Adipose tissue (tissue), 3 donors: ENCODE measurements around the gene GPR18. TPM values are rescaled to one million over a fixed set of nuclear protein-coding genes. Genes with fewer than 3 reads are reported as not detected.

Source experiments
- H3K27ac ChIP-seq: one replicate; pipeline ENCODE4 v1.5.1; 2013; ENCODE audit warnings: low read depth, low read length
- WGBS, 3 donors: extraction: QIAGEN DNeasy Blood & Tissue Kit; methylation state at CpG; one replicate each; pipeline ENCODE4 v1.1.7; 2013; 5-methylcytosine and 5-hydroxymethylcytosine counted together
- polyA plus RNA-seq, 3 donors: library from polyadenylated mRNA; stranded (reverse); fragments of 200-250 nt; gene quantifications; one replicate each; pipeline ENCODE4 v1.2.3, GENCODE V29; 2013
- donor health status: healthy with polysubstance abuse.
- donor health status: Bipolar disorder and iron deficiency.
- donor health status: healthy.

Gene GPR18
- polyA plus RNA-seq, 3 donors, result 0.12 to 0.16 TPM; not detected in 1

GRCh38 chr13:99295488-99296252 lies 37.5 kb upstream of the GPR18 start:
- H3K27ac ChIP-seq, result no peak overlapping the region
- WGBS, 3 donors, result 90 to 93% (median 92%) methylated on average over 12 of the region's 12 CpGs

DNA sequence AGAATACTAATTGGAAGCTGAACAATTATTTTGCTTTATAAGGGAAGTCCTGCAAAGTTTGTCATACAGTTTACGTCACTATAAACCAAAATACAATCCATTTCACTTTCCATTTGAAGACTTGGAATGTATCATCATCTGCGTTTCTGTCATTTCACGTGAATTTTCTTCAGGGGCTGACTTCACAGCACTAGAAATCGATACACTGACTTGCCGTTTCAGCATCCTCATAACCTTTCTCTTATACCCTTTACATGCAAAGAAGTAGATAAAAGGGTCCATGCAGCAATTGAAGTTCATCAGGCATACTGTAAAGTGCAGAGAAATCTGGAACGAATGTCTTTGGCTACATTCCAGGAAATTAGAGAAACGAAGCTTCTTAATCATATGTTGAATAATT lies 36.8 kb upstream of the GPR18 start:
- 81 to 87% (median 82%) methylated on average over 7 of the region's 7 CpGs for WGBS, 3 donors
- H3K27ac ChIP-seq, result no peak overlapping the region

- H3K27ac ChIP-seq, result no peak overlapping the region
Observed at GRCh38 chr13:99294198-99294597, 36.0 kb upstream of the GPR18 start.

- 51 to 91% (median 71%) methylated on average over 2 of the region's 2 CpGs for WGBS, 3 donors
- no peak overlapping the region for H3K27ac ChIP-seq
Observed at GRCh38 chr13:99293178-99293577, 35.0 kb upstream of the GPR18 start.

- H3K27ac ChIP-seq, result no peak overlapping the region
- 79 to 85% (median 83%) methylated on average over 3 of the region's 3 CpGs for WGBS, 3 donors
Observed at GRCh38 chr13:99290894-99291293, 32.7 kb upstream of the GPR18 start.

- H3K27ac ChIP-seq, result no peak overlapping the region
- WGBS, 3 donors, result 82 to 87% (median 82%) methylated on average over 7 of the region's 7 CpGs
Observed at GRCh38 chr13:99289674-99290337, 31.6 kb upstream of the GPR18 start.

- 62 to 92% (median 68%) methylated on average over 2 of the region's 2 CpGs for WGBS, 3 donors
- H3K27ac ChIP-seq, result no peak overlapping the region
Observed at GRCh38 chr13:99289271-99289670, 31.1 kb upstream of the GPR18 start.

GRCh38 chr13:99288089-99288488 lies 29.9 kb upstream of the GPR18 start:
- WGBS, 3 donors, result 46 to 80% (median 57%) methylated on average over 2 of the region's 2 CpGs
- no peak overlapping the region for H3K27ac ChIP-seq

GRCh38 chr13:99287551-99287950 lies 29.4 kb upstream of the GPR18 start:
- no peak overlapping the region for H3K27ac ChIP-seq
- WGBS, 3 donors, result 69 to 95% (median 80%) methylated on average over 4 of the region's 4 CpGs

DNA sequence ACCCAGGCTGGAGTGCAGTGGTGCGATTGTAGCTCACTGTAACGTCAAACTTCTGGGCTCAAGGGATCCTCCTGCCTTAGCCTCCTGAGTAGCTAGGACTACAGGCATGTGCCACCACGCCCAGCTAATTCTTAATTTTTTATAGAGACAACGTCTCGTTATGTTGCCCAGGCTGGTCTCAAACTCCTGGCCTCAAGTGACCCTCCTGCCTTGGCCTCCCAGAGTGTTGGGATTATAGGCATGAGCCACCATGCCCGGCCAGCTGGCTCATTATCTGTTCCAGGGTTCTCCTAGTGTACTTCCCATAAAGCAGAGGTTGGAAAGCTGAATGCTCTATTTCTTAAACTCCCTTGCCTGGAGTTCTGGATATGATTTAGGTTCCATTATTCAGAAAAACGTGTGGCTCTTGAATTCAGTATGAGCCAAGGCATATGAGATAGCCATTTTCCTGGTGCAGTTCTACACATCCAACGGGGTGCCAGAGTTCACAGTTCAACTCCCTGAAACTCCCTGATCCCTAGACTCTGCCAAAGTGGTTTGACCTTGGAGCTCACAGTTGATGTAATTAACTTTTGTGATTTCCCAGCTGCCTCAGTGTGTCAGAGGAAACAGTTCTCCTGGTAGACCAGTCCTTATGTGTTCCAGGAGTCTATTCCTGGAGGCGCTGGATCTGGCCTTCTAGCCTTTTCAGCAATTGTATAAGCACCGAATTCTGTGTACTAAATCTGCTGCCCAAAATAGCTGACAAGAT lies 27.4 kb upstream of the GPR18 start:
- no peak overlapping the region for H3K27ac ChIP-seq
- 64 to 73% (median 68%) methylated on average over 10 of the region's 10 CpGs for WGBS, 3 donors

DNA sequence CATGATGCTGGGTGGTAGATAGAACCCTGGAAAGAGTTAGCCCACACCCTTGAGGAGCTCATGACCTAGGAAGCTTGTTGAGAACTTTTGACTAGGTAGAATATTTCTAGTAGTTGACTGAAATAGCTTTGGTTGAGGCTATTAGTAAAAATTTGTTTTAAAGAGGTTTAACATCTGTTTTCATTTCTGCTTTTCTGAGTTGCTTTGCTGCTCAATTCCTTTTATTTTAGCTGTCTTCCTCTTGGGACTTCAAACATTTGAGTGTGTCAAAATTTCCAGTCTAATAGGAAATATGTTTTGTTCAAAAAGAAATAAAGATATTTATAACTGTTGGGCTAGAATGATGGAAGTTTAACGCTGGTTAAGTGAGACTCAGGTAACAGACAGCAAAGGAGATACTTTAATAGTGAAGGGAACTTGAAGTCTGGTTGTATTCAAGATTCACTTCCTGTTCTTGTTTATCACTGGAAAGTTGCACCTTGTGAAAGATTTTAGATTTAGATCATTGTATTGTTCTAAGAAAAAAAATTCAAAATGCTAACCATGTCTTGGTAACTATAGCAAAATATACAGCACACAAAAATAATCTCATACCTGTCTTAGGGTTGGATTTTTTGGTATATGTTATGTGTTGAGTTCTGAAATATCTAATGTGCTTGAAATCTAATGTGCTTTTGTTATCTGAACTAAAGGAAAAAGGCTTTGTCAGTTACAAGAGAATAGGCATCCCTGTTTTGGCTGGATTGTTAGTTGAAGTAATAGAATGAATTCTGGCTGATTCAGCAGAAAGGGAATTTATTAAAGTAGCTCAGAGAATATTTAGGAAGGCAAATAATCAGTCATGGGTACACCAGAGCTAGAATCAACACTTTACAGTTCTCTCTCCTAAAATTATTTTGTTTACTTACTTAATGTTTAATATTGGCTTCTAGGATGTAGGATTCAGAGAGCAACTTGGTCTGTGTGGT lies 24.4 kb upstream of the GPR18 start:
- WGBS, 3 donors, result 28 to 74% (median 30%) methylated on average over 1 of the region's 1 CpG
- H3K27ac ChIP-seq, result no peak overlapping the region

- no peak overlapping the region for H3K27ac ChIP-seq
- 47 to 86% (median 52%) methylated on average over 5 of the region's 5 CpGs for WGBS, 3 donors
Observed at GRCh38 chr13:99281811-99282263, 23.7 kb upstream of the GPR18 start.

GRCh38 chr13:99280166-99280565 lies 22.0 kb upstream of the GPR18 start:
- WGBS, 3 donors, result 50 to 87% (median 63%) methylated on average over 3 of the region's 3 CpGs

GRCh38 chr13:99279637-99280036 lies 21.5 kb upstream of the GPR18 start:
- no peak overlapping the region for H3K27ac ChIP-seq
- WGBS, 3 donors, result 91 to 94% (median 91%) methylated on average over 2 of the region's 2 CpGs

More at GRCh38 chr13:99280166-99280565, 22.0 kb upstream of the GPR18 start:
- no peak overlapping the region for H3K27ac ChIP-seq

GRCh38 chr13:99278843-99279242 lies 20.7 kb upstream of the GPR18 start:
- WGBS, 3 donors, result 84 to 86% (median 85%) methylated on average over 3 of the region's 3 CpGs
- no peak overlapping the region for H3K27ac ChIP-seq

- WGBS, 3 donors, result 61 to 93% (median 75%) methylated on average over 5 of the region's 5 CpGs
- no peak overlapping the region for H3K27ac ChIP-seq
Observed at GRCh38 chr13:99278200-99278599, 20.0 kb upstream of the GPR18 start.

DNA sequence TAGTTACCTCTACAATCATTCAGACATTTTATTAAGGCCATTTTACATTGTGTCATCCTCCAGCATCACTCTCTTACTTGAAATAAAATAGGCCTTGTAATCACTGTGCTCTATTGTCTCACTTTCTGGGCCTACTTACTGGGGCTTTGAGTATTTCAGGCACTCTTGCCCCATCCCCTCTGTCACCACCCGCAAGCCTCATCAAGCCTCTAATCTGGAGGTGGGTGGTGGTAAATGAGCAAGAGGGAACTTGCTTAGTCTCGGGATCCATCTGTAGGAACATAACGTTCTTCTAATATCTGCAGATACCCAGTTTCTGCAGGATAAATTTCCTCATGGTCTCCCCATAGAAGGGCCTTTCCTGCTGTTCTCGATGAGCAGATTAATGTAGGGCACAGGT lies 19.4 kb upstream of the GPR18 start:
- no peak overlapping the region for H3K27ac ChIP-seq
- WGBS, 3 donors, result 57 to 93% (median 64%) methylated on average over 4 of the region's 4 CpGs

DNA sequence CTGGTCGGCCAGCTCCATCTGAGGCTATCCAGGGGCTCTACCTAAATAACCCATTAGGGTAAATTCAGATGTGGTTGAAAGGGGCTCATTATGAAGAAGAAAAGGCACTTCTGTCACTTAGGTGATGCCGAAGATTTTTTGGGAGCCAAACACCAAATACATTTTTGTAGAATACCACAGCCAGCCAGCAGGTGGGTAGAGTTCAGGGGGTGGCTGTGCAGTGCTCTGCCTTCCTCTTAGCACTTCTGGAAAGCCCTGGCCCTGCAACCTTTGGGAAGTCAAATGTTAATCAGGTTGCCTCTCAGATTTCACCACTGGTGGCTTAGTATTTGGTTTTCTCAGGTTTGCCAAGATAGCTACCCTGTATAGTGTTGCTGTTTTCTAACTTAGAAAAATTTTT lies 18.5 kb upstream of the GPR18 start:
- no peak overlapping the region for H3K27ac ChIP-seq
- WGBS, 3 donors, result 79 to 90% (median 84%) methylated on average over 2 of the region's 2 CpGs
